Measurements from ENCODE around the gene ADPGK.

ADPGK gene

GRCh38 chr15:72771329-72771725 lies 12.2 kb downstream of the ADPGK start:
- TF ChIP-seq CTCF (IDR thresholded peaks at IDR 0.05; ENCODE audit: low read depth, low read length, missing control alignments): no peak
- H3K4me3 ChIP-seq (ENCODE audit: low read depth, low read length): no peak overlapping the region
- in situ Hi-C loops (cut with HindIII; ENCODE audit: low pct_ligation_motif_present, low sequenced_read_pairs): loop anchor here (25.0 kb wide), 1 partner anchor 316 kb away; no protein-coding TSS in a partner anchor
- no peak overlapping the region for H3K27ac ChIP-seq
- DNase-seq: no peak
- H3K27me3 ChIP-seq (replicated peaks): no peaks in the 10 kb centered on the region
- H3K36me3 ChIP-seq (replicated peaks): peaks cover 22% of the 10 kb centered on the region

- no peak for DNase-seq
- peaks cover 27% of the 10 kb centered on the region for H3K36me3 ChIP-seq (replicated peaks)
- in situ Hi-C loops (cut with HindIII; ENCODE audit: low pct_ligation_motif_present, low sequenced_read_pairs): loop anchor here (25.0 kb wide), 1 partner anchor 316 kb away; no protein-coding TSS in a partner anchor
Measured at GRCh38 chr15:72770673-72771328, 12.8 kb downstream of the ADPGK start.

GRCh38 chr15:72766780-72767179 lies 16.8 kb downstream of the ADPGK start:
- in situ Hi-C loops (cut with HindIII; ENCODE audit: low pct_ligation_motif_present, low sequenced_read_pairs): loop anchor here (25.0 kb wide), 1 partner anchor 321 kb away; no protein-coding TSS in a partner anchor
- TF ChIP-seq CTCF (IDR thresholded peaks at IDR 0.05; ENCODE audit: low read depth, low read length, missing control alignments): no peak
- H3K27me3 ChIP-seq (replicated peaks): no peaks in the 10 kb centered on the region
- H3K27ac ChIP-seq: no peak overlapping the region
- DNase-seq: no peak
- peaks cover 12% of the 10 kb centered on the region for H3K36me3 ChIP-seq (replicated peaks)
- no peak overlapping the region for H3K4me3 ChIP-seq (ENCODE audit: low read depth, low read length)

More at GRCh38 chr15:72770673-72771328, 12.8 kb downstream of the ADPGK start:
- Histone ChIP-seq H3K27ac (no peak overlapping the region), H3K4me3 (ENCODE audit: low read depth, low read length) (no peak overlapping the region), H3K27me3 (replicated peaks) (no peaks in the 10 kb centered on the region)
- peak; percentile 36 for TF ChIP-seq CTCF (IDR thresholded peaks at IDR 0.05; ENCODE audit: low read depth, low read length, missing control alignments)

- DNase-seq: no peak
- Histone ChIP-seq H3K36me3 (replicated peaks) (peaks cover 12% of the 10 kb centered on the region), H3K4me3 (ENCODE audit: low read depth, low read length) (no peak overlapping the region)
Measured at GRCh38 chr15:72766025-72766424, 17.5 kb downstream of the ADPGK start.

GRCh38 chr15:72764656-72765055 lies 18.9 kb downstream of the ADPGK start:
- H3K27ac ChIP-seq: no peak overlapping the region
- TF ChIP-seq CTCF (IDR thresholded peaks at IDR 0.05; ENCODE audit: low read depth, low read length, missing control alignments): no peak
- no peaks in the 10 kb centered on the region for H3K27me3 ChIP-seq (replicated peaks)
- no peak for DNase-seq
- peaks cover 12% of the 10 kb centered on the region for H3K36me3 ChIP-seq (replicated peaks)
- in situ Hi-C loops (cut with HindIII; ENCODE audit: low pct_ligation_motif_present, low sequenced_read_pairs): loop anchor here (25.0 kb wide), 1 partner anchor 323 kb away; no protein-coding TSS in a partner anchor
- H3K4me3 ChIP-seq (ENCODE audit: low read depth, low read length): no peak overlapping the region

More at GRCh38 chr15:72766025-72766424, 17.5 kb downstream of the ADPGK start:
- no peak for TF ChIP-seq CTCF (IDR thresholded peaks at IDR 0.05; ENCODE audit: low read depth, low read length, missing control alignments)
- Histone ChIP-seq H3K27me3 (replicated peaks) (no peaks in the 10 kb centered on the region), H3K27ac (no peak overlapping the region)
- in situ Hi-C loops (cut with HindIII; ENCODE audit: low pct_ligation_motif_present, low sequenced_read_pairs): loop anchor here (25.0 kb wide), 1 partner anchor 321 kb away; no protein-coding TSS in a partner anchor

Data from brain microvascular endothelial cell (primary cell).